ENCODE measurements around the gene BHMT2. TPM values are rescaled to one million over a fixed set of nuclear protein-coding genes. Genes with fewer than 3 reads are reported as not detected.

The BHMT2 gene
- total and polyA plus RNA-seq, 2 donors (not counting 3 experiments of a cell fraction or from before 2014, with no cell fraction given), result 0.71 to 0.92 TPM

DNA sequence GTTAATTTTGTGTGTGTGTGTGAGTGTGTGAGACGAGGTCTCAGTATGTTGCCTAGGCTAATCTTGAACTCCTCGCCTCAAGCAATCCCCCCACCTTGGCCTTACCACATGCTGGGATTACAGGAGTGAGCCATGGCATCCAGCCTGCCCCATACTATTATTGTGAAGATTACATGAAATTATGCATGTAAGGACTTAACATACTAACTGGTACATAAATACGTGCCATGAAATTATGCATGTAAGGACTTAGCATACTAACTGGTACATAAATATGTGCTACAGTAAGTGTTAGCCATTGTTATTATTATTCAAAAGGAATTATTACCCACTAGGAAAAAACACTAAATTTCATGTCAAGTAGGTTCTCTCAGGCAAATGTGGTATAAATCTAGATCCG lies 16.2 kb upstream of the BHMT2 start:
- no peak overlapping the region for H2AFZ ChIP-seq (ENCODE audit: low read depth, low read length)
- H3K9me3 ChIP-seq (replicated peaks; ENCODE audit: control insufficient read depth, insufficient read depth, low read length), result no peaks in the 10 kb centered on the region
- H3K79me2 ChIP-seq (ENCODE audit: control insufficient read depth, insufficient read depth, low read length), result no peaks in the 10 kb centered on the region
- H3K4me2 ChIP-seq (ENCODE audit: insufficient read depth, low read length), result no peak overlapping the region
- H3K9me1 ChIP-seq (replicated peaks; ENCODE audit: control insufficient read depth, extremely low read depth, insufficient read depth, low read length), result no peaks in the 10 kb centered on the region
- CTCF ChIA-PET, result interaction anchor here (0.8 to 1.0 kb wide), 2 partner anchors 12 to 80 kb away, joined by 3 read pairs; no protein-coding TSS in a partner anchor
- DNase-seq (ENCODE audit: low read depth, low spot score) (no peak), FAIRE-seq (no peak)
- peaks cover 0 to 6% of the 10 kb centered on the region in 2 experiments for H3K27me3 ChIP-seq (ENCODE audit: control insufficient read depth in 2 of 2, insufficient read depth in 2 of 2, low read length in 2 of 2)
- TF ChIP-seq POLR2A (IDR thresholded peaks at IDR 0.05; ENCODE audit: low read depth, low read length) (no peak), MYC (IDR thresholded peaks at IDR 0.05; ENCODE audit: low read depth, low read length) (no peak)
- H3K4me3 ChIP-seq (replicated peaks in 1 of 3; ENCODE audit: insufficient read depth in 1 of 3, low read depth in 1 of 3, low read length in 3 of 3), result no peak overlapping the region
- H3K4me1 ChIP-seq (ENCODE audit: control insufficient read depth, extremely low read depth, insufficient read depth, low read length), result no peaks in the 10 kb centered on the region
- H4K20me1 ChIP-seq (replicated peaks; ENCODE audit: control insufficient read depth, extremely low read depth, insufficient read depth, low read length), result no peaks in the 10 kb centered on the region
- POLR2A ChIA-PET, result no interaction called here
- dilution Hi-C loops (cut with MboI; ENCODE audit: extremely low pct_ligation_motif_present, low sequenced_read_pairs), result no loop called here
- H3K27ac ChIP-seq (ENCODE audit: insufficient read depth, low read depth, low read length), result no peak overlapping the region
- intact Hi-C loops (cut with micrococcal nuclease), result loop anchor here (10.0 kb wide), 1 partner anchor 1759 kb away; no protein-coding TSS in a partner anchor
- no TSS peak for BruUV-seq (replicated peaks)
- no peak overlapping the region for H3K9ac ChIP-seq (replicated peaks; ENCODE audit: extremely low read depth, insufficient read depth, low read length)
- no peaks in the 10 kb centered on the region for H3K36me3 ChIP-seq (ENCODE audit: control insufficient read depth in 2 of 2, extremely low read depth in 1 of 2, insufficient read depth in 2 of 2, low read length in 2 of 2)

DNA sequence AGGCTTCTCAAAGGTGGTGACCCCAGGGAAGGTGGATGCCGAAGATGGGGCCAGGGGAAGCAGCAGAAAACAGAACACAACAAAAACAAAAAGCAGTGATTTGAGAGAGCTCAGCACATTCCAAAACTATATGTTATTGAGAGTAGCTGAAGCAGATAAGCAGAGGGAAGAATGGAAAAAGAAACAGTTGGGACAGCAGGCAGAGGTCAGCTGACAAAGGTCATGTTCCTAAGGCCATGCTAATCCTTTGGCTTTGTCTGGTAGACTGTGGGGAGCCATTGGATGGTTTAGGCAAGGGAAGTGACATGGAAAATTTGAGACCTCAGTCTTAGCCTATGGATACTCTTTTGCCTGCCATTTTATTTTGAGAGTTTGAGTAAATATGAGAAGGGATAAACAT lies 14.6 kb upstream of the BHMT2 start:
- Histone ChIP-seq H3K27ac (ENCODE audit: insufficient read depth, low read depth, low read length) (no peak overlapping the region), H2AFZ (ENCODE audit: low read depth, low read length) (no peak overlapping the region), H3K9ac (replicated peaks; ENCODE audit: extremely low read depth, insufficient read depth, low read length) (no peak overlapping the region), H3K79me2 (ENCODE audit: control insufficient read depth, insufficient read depth, low read length) (no peaks in the 10 kb centered on the region), H3K27me3 (ENCODE audit: control insufficient read depth in 2 of 2, insufficient read depth in 2 of 2, low read length in 2 of 2) (peaks cover 4% of the 10 kb centered on the region in 2 experiments), H3K4me3 (replicated peaks in 1 of 3; ENCODE audit: insufficient read depth in 1 of 3, low read depth in 1 of 3, low read length in 3 of 3) (no peak overlapping the region), H3K4me2 (ENCODE audit: insufficient read depth, low read length) (no peak overlapping the region), H4K20me1 (replicated peaks; ENCODE audit: control insufficient read depth, extremely low read depth, insufficient read depth, low read length) (no peaks in the 10 kb centered on the region), H3K9me3 (replicated peaks; ENCODE audit: control insufficient read depth, insufficient read depth, low read length) (no peaks in the 10 kb centered on the region), H3K9me1 (replicated peaks; ENCODE audit: control insufficient read depth, extremely low read depth, insufficient read depth, low read length) (no peaks in the 10 kb centered on the region), H3K4me1 (ENCODE audit: control insufficient read depth, extremely low read depth, insufficient read depth, low read length) (no peaks in the 10 kb centered on the region), H3K36me3 (ENCODE audit: control insufficient read depth in 2 of 2, extremely low read depth in 1 of 2, insufficient read depth in 2 of 2, low read length in 2 of 2) (no peaks in the 10 kb centered on the region)
- intact Hi-C loops (cut with micrococcal nuclease), result loop anchor here (10.0 kb wide), 1 partner anchor 1760 kb away; no protein-coding TSS in a partner anchor
- DNase-seq (ENCODE audit: low read depth, low spot score) (no peak), FAIRE-seq (no peak)
- dilution Hi-C loops (cut with MboI; ENCODE audit: extremely low pct_ligation_motif_present, low sequenced_read_pairs), result no loop called here
- no peak for TF ChIP-seq JUN (IDR thresholded peaks at IDR 0.05; ENCODE audit: borderline replicate concordance, insufficient read depth, insufficient read length, low read depth)
- TF ChIP-seq GATA2 (IDR thresholded peaks at IDR 0.05; ENCODE audit: insufficient read depth, insufficient read length, low read depth, low read length), result no peak
- TF ChIP-seq POLR2A (IDR thresholded peaks at IDR 0.05; ENCODE audit: low read depth, low read length), result no peak
- no peak for TF ChIP-seq POLR2AphosphoS5 (IDR thresholded peaks at IDR 0.05; ENCODE audit: insufficient read depth, low read depth, low read length)
- TF ChIP-seq, protein P1, sequence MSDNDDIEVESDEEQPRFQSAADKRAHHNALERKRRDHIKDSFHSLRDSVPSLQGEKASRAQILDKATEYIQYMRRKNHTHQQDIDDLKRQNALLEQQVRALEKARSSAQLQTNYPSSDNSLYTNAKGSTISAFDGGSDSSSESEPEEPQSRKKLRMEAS (IDR thresholded peaks at IDR 0.05; ENCODE audit: insufficient read depth, insufficient read length), result no peak
- TF ChIP-seq, protein P2, sequence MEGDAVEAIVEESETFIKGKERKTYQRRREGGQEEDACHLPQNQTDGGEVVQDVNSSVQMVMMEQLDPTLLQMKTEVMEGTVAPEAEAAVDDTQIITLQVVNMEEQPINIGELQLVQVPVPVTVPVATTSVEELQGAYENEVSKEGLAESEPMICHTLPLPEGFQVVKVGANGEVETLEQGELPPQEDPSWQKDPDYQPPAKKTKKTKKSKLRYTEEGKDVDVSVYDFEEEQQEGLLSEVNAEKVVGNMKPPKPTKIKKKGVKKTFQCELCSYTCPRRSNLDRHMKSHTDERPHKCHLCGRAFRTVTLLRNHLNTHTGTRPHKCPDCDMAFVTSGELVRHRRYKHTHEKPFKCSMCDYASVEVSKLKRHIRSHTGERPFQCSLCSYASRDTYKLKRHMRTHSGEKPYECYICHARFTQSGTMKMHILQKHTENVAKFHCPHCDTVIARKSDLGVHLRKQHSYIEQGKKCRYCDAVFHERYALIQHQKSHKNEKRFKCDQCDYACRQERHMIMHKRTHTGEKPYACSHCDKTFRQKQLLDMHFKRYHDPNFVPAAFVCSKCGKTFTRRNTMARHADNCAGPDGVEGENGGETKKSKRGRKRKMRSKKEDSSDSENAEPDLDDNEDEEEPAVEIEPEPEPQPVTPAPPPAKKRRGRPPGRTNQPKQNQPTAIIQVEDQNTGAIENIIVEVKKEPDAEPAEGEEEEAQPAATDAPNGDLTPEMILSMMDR (IDR thresholded peaks at IDR 0.05; ENCODE audit: extremely low read depth in 1 of 2, insufficient read depth in 1 of 2, low read depth in 1 of 2, low read length in 2 of 2), result no peak
- no peak for TF ChIP-seq FOS (IDR thresholded peaks at IDR 0.05; ENCODE audit: borderline replicate concordance, insufficient read depth, low read length)
- no peak for TF ChIP-seq EZH2 (IDR thresholded peaks at IDR 0.05; ENCODE audit: borderline replicate concordance, low read depth, low read length, severe bottlenecking)
- TF ChIP-seq MYC (IDR thresholded peaks at IDR 0.05; ENCODE audit: low read depth, low read length), result no peak
- BruUV-seq (replicated peaks), result no TSS peak
- POLR2A ChIA-PET, result interaction anchor here (0.6 kb wide), 1 partner anchor 20 kb away, joined by 4 read pairs; no protein-coding TSS in a partner anchor
- CTCF ChIA-PET, result no interaction called here
